Activated naive CD8-positive, alpha-beta T cell treated with anti-CD3 and anti-CD28 coated beads, Interleukin-2, amount 50 U/mL, for 16 hours (primary cell): Measurements from ENCODE around the gene COL6A3.

Experiments used
- DNase-seq: peaks from one replicate; pipeline ENCODE4 v3.0.0-alpha.2; 2020; ENCODE audit warnings: low read depth, low spot score

The COL6A3 gene

GRCh38 chr2:237297421-237298150 is 116.4 kb downstream of the COL6A3 start:
- no peak for DNase-seq

- DNase-seq = no peak
Observed at GRCh38 chr2:237296756-237297155, 117.2 kb downstream of the COL6A3 start.

GRCh38 chr2:237295889-237296480 is 118.0 kb downstream of the COL6A3 start:
- DNase-seq = no peak

GRCh38 chr2:237294460-237294859 is 119.5 kb downstream of the COL6A3 start:
- no peak for DNase-seq

- DNase-seq = no peak
Observed at GRCh38 chr2:237293978-237294377, 120.0 kb downstream of the COL6A3 start.

- DNase-seq = no peak
Observed at GRCh38 chr2:237291138-237291792, 122.7 kb downstream of the COL6A3 start.

- DNase-seq = no peak
Observed at GRCh38 chr2:237290261-237290660, 123.7 kb downstream of the COL6A3 start.

- DNase-seq = no peak
Observed at GRCh38 chr2:237289139-237289538, 124.8 kb downstream of the COL6A3 start.

GRCh38 chr2:237287872-237288271 is 126.1 kb downstream of the COL6A3 start:
- DNase-seq = no peak

- no peak for DNase-seq
Observed at GRCh38 chr2:237283131-237283928, 130.6 kb downstream of the COL6A3 start.

GRCh38 chr2:237282568-237283128 is 131.3 kb downstream of the COL6A3 start:
- no peak for DNase-seq

- DNase-seq = no peak
Observed at GRCh38 chr2:237281836-237282306, 132.1 kb downstream of the COL6A3 start.

- DNase-seq = no peak
Observed at GRCh38 chr2:237280939-237281338, 133.0 kb downstream of the COL6A3 start.

- DNase-seq = no peak
Observed at GRCh38 chr2:237280229-237280628, 133.7 kb downstream of the COL6A3 start.

GRCh38 chr2:237279012-237279768 is 134.8 kb downstream of the COL6A3 start:
- DNase-seq = no peak

- DNase-seq = no peak
Observed at GRCh38 chr2:237278568-237278967, 135.4 kb downstream of the COL6A3 start.

- DNase-seq = no peak
Observed at GRCh38 chr2:237276716-237277490, 137.1 kb downstream of the COL6A3 start.
